Fibroblast of skin of right quadriceps (primary cell): ENCODE data around the gene MINK1.

ENCODE experiments used
- DNase-seq: peaks from one replicate; pipeline ENCODE4 v3.0.0-alpha.2; 2013

The MINK1 gene

DNA sequence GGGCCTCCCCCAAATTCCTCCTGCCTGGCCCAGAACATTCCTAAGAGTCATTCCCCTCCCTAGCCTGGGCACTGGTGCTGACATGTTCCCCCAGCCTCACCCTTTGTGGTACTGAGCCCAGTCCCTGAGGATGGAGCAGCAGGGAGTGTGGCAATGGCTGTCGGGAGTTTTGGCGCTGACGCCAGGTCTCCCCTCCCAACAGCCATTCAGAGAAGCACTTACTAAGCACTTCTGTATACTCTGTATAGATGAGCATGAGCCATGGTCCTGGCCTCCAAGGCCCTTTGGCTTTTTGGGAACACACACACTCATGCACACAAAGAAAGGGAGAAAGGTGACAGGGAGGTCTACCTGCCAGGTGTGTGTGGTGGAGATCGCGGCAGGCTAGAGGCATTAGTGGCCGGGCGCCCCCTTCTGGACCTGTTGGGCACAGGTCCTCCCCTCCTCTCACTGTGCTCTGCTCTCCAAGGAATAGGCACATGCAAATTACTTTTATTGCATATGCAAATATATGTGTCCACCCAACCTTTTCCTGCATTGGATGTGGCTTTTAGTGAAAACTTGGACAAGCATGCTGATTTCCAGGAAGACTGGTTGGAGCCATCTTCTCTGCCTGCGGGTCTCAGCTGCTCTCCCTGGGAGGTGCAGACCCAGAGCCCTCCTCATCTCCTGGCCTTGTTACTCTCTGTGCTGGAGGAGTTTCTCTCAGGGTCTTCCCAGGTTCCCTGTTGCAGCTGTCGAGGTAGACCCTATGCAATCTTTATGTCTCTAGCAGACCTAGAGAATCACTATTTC, 48.8 kb downstream of the MINK1 start:
- no peak for DNase-seq

DNA sequence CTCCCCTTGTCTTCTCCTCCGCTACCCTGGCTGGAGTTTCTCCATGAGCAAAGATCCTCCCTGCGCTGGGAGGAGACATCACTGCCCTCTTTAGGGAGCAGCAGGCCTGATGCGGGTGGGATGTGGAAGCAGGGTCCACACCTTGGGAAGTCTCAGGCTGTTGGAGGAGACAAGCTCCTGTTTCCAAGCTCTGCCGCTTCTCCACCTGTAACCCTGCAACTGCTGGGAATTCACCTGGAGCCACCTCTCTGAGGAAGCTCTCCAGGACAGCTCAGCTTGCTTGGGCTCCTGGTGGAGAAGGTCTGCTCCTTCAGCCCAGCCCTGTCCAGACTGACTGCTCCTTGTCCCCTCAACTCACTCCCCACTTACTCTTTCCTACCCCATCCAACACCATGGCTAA, 51.3 kb downstream of the MINK1 start:
- DNase-seq: no peak

GRCh38 chr17:4886830-4887229, 53.7 kb downstream of the MINK1 start:
- DNase-seq: no peak

DNA sequence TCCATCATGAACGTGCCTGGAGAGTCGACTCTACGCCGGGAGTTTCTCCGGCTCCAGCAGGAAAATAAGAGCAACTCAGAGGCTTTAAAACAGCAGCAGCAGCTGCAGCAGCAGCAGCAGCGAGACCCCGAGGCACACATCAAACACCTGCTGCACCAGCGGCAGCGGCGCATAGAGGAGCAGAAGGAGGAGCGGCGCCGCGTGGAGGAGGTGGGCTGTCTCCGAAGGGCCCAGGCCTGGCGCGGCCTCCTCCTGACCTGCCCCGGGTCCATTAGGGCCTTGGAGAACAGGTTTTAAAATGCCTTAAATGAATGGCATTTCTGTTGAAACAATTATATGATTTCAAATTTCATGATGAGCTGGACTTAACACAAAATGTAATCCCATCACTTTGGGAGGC, 54.4 kb downstream of the MINK1 start:
- no peak for DNase-seq

- DNase-seq: no peak
Observed at GRCh38 chr17:4891411-4892410, 58.6 kb downstream of the MINK1 start.

DNA sequence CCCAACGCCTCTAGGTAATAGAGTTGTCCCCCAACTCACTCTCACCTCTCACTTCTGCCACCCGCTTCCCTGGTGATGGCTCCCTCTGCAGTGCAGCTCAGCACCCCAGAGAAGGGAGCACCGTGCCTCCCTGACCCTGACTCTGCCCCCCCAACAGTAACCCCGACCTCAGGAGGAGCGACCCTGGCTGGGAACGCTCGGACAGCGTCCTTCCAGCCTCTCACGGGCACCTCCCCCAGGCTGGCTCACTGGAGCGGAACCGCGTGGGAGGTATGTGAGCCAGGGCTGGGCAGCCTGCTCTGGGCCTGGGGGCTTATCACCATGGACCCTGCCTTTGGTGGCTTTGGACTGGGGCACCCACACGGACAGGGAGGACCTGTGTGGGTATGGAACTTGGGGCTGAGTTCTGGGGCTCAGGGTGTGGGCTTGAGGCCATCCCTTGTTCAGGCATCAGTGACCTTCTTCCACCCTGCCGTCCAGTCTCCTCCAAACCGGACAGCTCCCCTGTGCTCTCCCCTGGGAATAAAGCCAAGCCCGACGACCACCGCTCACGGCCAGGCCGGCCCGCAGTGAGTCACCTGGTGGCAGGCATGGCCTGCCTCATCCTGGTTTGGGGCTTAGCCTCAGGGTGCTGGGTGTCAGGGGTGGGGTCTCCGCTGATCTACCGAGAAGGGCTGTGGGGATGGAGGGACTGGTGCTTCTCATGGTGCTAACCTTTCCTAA, 59.5 kb downstream of the MINK1 start:
- no peak for DNase-seq

DNA sequence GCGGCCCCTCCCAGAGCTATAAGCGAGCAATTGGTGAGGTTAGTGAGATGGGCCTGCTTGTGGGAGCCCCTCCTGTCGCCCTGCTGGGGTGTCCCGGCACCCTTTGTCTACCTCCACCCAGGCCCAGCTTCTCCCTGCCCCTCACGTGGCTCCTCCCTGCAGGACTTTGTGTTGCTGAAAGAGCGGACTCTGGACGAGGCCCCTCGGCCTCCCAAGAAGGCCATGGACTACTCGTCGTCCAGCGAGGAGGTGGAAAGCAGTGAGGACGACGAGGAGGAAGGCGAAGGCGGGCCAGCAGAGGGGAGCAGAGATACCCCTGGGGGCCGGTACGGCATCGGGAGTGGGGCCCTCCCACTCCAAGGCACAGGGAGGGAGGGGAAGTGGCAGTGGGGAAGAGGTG, 60.1 kb downstream of the MINK1 start:
- DNase-seq: no peak

DNA sequence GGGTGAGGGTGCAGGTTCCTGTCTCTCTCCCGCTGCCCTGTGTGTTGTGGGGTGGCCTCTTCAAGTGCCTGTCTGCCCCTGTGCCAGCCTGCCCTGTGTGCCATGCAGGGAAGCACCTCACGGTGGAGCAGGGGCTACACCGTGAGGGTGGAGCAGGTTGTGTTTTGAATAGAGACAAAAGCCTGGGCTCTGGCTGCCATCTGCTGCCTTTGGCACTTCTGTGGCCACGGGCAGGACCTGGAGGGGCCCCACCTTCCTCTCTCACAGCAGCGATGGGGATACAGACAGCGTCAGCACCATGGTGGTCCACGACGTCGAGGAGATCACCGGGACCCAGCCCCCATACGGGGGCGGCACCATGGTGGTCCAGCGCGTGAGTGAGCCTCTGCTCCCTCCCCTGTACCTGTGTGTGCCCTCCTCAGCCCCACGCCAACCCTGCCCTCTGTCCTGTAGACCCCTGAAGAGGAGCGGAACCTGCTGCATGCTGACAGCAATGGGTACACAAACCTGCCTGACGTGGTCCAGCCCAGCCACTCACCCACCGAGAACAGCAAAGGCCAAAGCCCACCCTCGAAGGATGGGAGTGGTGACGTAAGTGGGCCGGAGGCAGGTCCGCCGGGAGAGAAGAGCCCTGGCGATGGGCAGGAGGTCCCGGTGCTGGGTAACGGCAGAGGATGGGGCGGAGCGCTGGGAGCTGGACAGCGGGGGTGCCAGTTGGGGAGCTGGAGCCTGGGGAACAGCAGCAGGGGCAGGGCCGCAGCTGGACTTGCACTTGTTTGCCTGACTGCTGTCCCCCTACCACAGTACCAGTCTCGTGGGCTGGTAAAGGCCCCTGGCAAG, 60.8 kb downstream of the MINK1 start:
- no peak for DNase-seq

- no peak for DNase-seq
Observed at GRCh38 chr17:4895121-4895520, 62.0 kb downstream of the MINK1 start.

DNA sequence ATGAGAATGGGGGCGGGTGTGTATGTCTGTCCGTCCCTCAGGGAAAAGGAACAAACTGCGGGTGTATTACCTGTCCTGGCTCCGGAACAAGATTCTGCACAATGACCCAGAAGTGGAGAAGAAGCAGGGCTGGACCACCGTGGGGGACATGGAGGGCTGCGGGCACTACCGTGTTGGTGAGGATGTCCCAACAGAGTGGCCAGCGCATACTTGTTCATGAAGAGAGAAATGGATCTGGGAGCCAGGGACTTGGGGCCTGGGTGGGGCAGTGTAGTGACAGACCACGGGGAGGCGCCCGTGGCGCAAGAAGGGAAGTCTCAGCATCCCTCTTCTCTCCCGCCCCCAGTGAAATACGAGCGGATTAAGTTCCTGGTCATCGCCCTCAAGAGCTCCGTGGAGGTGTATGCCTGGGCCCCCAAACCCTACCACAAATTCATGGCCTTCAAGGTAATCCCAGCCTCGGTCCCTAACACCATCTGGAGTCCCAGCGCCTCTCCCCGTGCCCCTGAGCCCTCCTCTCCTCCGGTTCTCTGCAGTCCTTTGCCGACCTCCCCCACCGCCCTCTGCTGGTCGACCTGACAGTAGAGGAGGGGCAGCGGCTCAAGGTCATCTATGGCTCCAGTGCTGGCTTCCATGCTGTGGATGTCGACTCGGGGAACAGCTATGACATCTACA, 62.7 kb downstream of the MINK1 start:
- no peak for DNase-seq

DNA sequence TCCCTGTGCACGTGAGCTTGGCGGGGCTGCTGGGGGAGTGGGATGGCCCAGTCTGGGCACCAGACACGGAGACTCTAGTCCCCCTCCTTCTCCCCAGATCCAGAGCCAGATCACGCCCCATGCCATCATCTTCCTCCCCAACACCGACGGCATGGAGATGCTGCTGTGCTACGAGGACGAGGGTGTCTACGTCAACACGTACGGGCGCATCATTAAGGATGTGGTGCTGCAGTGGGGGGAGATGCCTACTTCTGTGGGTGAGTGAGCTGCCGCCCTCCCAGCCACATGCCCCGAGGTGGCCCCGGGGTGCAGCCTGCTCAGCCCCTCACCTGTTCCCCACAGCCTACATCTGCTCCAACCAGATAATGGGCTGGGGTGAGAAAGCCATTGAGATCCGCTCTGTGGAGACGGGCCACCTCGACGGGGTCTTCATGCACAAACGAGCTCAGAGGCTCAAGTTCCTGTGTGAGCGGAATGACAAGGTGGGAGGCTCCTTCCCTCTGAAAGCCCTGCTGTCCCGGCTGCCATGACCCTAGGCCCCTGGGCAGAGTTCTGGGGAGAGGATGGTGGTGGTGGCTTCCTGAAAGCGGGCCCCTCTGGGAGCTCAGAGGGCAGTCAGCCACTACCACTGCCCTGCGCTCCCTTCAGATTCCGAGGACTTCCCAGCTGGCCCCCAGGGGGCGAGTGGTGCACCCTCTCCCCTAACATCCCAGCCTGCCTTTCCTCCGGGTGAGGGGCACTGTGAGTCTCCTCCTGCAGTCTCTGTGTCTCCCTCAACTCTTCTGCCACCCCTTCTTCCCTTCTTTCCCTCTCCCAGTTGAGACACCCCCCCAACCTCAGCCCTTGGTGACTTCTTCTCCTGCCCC, 63.4 kb downstream of the MINK1 start:
- DNase-seq: no peak

DNA sequence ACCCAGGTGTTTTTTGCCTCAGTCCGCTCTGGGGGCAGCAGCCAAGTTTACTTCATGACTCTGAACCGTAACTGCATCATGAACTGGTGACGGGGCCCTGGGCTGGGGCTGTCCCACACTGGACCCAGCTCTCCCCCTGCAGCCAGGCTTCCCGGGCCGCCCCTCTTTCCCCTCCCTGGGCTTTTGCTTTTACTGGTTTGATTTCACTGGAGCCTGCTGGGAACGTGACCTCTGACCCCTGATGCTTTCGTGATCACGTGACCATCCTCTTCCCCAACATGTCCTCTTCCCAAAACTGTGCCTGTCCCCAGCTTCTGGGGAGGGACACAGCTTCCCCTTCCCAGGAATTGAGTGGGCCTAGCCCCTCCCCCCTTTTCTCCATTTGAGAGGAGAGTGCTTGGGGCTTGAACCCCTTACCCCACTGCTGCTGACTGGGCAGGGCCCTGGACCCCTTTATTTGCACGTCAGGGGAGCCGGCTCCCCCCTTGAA, 64.1 kb downstream of the MINK1 start:
- DNase-seq: no peak

DNA sequence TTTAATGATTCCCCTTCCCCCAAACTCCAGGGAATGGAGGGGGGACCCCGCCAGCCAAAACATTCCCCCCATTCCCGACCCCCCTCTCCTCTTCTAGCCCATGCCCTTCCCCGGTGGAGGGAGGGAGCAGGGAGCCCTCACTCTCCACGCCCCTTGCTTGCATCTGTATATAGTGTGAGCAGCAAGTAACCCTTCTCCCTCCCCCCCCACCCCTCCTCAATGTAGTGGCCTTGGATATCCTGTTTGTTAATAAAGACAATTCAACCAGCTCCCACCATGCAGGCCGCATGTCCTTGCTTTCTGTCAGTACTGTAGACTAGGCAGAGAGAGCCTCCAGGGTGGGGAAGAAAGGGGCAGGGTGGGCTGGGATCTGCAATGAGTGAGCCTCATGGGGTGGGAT, 64.6 kb downstream of the MINK1 start:
- no peak for DNase-seq

DNA sequence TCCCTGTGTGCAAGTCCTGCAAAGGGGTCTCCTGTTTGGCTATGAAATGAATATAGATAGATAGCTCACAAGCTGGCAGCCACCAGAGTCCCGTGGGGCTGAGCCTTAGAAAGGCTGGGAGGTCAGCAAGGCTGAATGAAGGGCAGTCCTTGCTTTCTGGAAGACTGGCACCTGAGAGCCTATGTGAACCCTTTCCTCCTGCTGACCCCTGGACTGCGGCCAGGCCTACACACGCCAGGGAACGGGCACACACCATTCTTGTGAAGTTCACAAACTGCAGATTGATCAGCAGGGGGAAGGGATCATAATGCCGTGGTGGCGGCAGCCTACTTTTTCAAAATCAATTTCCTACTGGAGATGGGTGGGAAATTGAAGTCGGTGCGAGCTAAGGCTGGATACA, 65.2 kb downstream of the MINK1 start:
- no peak for DNase-seq

DNA sequence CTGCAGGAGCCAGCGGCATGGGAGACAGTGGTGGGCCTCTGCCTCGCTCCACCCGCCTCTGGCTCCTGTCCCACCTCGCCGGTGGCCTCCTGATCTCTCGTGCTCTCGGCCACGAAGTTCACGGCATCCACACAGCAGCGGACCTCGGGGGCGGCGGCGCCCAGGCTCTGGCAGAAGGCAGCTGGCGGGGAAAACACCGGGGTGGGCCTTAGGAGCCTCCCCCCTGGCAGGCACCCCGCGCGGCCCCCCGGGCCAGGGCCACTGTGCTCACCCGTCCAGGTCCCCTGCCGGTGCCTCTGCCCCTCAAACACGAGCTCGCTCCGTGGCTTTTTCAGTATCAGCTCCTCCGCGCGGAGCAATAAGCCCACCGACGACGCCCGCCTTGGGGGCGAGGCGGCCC, 65.8 kb downstream of the MINK1 start:
- no peak for DNase-seq

DNA sequence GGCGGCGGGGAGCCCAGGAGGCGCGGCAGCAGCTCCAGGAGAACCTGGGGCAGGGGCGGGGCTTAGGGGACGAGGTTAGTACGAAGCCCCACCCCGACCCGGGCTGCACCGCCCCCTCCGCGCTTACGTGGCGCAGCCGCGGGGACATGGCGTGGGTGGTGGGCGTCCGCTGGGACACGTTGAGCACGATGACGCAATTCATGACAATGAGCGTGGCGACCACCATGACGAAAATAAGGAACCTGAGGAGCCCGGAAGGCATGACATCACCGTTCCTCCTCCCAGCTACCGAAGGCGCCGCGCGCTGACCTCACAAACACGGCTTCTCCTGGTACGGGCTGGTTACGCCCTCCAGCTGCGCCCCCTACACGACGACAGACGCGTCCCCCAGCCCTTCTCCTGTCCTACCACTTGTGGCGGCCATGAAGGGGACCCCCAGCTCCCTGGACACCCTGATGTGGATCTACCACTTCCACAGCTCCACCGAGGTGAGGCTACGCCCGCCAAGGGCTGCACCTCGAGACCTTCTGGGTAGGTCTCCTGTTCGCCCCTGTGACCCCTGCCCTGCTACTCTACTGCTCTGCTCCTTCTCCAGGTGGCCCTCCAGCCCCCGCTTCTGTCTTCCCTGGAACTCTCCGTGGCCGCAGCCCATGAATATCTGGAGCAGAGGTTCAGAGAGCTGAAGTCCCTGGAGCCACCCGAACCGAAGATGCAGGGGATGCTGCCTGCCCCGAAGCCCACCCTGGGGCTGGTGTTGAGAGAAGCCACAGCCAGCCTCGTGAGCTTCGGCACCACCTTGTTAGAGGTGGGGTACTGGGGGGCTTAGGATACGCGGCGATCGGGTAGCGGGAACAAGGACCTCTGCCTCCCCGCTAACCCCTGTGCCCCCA, 66.4 kb downstream of the MINK1 start, which contains the start of gene C17orf107:
TSS of gene C17orf107 (plus strand) at position 196 of the 890 bp plus-strand sequence. CDS start at position 423, 227 bp downstream.
- DNase-seq: peak; percentile 83

- peak; percentile 15 for DNase-seq
Observed at GRCh38 chr17:4900231-4901107, 67.3 kb downstream of the MINK1 start.

GRCh38 chr17:4901108-4901647, 68.0 kb downstream of the MINK1 start:
- no peak for DNase-seq
